ENCODE results near the gene PLCB1. TPM values are rescaled to one million over a fixed set of nuclear protein-coding genes. Genes with fewer than 3 reads are reported as not detected.

The PLCB1 gene
- total RNA-seq, 2 donors from 2014 or later, result 7.3 to 45.5 TPM

DNA sequence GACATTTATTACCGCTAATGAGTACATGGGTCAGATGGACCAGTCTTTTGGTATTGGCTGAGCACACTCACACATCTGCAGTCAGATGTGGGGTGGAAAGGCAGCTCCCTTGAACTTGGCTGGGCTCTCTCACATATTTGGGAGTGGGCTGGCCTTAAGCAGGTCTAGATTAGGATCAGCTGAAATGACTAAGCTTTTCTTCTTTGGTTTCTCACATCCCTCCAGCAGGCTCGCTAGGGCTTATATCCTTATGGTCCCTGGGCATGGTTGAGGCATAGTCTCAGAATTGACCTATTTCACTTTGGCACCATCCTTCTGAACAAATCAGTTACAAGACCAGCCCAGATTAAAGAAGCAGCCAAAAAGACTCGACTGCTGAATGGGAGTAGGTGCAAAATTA, 14.4 kb upstream of the PLCB1 start:
- TF ChIP-seq, protein P1, sequence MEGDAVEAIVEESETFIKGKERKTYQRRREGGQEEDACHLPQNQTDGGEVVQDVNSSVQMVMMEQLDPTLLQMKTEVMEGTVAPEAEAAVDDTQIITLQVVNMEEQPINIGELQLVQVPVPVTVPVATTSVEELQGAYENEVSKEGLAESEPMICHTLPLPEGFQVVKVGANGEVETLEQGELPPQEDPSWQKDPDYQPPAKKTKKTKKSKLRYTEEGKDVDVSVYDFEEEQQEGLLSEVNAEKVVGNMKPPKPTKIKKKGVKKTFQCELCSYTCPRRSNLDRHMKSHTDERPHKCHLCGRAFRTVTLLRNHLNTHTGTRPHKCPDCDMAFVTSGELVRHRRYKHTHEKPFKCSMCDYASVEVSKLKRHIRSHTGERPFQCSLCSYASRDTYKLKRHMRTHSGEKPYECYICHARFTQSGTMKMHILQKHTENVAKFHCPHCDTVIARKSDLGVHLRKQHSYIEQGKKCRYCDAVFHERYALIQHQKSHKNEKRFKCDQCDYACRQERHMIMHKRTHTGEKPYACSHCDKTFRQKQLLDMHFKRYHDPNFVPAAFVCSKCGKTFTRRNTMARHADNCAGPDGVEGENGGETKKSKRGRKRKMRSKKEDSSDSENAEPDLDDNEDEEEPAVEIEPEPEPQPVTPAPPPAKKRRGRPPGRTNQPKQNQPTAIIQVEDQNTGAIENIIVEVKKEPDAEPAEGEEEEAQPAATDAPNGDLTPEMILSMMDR (IDR thresholded peaks at IDR 0.05), result no peak
- no peaks in the 10 kb centered on the region for H3K27me3 ChIP-seq
- H3K27ac ChIP-seq, result no peak overlapping the region

DNA sequence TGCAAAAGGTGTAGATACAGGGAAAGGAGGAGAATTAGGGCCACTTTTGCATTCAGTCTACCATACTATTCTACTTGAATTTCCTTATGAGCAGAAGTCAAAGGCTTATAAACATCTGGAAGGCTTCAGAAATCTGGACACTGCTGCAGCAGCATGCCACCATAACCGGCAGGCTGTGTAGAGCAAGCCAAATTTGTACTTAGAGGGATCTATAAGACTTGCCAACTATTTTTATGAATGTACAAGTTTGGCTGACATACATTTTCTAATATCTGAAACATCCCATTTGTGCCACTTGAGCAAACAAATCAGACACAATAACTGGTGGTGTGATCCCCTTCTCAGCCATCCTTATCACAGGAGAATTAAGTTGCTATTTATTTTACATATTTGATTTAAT, 14.0 kb upstream of the PLCB1 start:
- TF ChIP-seq, protein P1 (IDR thresholded peaks at IDR 0.05), result no peak
- DNase-seq (ENCODE audit: low spot score), result no peak
- Histone ChIP-seq H3K9me3 (no peaks in the 10 kb centered on the region), H3K36me3 (no peaks in the 10 kb centered on the region), H3K4me3 (no peak overlapping the region), H3K27me3 (no peaks in the 10 kb centered on the region), H3K27ac (no peak overlapping the region), H3K4me1 (no peaks in the 10 kb centered on the region)

More for the DNA sequence above, 14.4 kb upstream of the PLCB1 start:
- Histone ChIP-seq H3K36me3 (no peaks in the 10 kb centered on the region), H3K4me1 (no peaks in the 10 kb centered on the region), H3K4me3 (no peak overlapping the region), H3K9me3 (no peaks in the 10 kb centered on the region)
- DNase-seq (ENCODE audit: low spot score), result no peak

DNA sequence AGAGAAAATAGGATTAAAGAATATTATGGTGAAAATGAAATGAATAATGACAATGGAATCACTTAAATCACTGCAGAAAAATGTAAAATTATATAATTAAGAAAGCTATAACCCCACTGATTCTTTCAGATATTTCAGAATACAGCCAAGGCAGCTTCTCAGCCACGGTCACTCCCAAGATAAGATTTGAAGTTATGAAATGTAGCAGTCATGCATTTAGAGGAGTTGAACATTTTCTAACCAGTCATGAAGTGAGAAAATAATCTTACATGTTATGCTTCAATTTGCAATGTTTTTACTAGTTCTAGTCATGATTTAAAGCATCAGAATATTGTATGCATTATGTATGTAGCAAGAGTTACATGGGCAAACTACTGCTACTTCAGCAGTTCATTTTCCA, 13.3 kb upstream of the PLCB1 start:
- TF ChIP-seq, protein P1 (IDR thresholded peaks at IDR 0.05), result no peak
- Histone ChIP-seq H3K4me1 (no peaks in the 10 kb centered on the region), H3K36me3 (no peaks in the 10 kb centered on the region), H3K27ac (no peak overlapping the region), H3K27me3 (no peaks in the 10 kb centered on the region), H3K9me3 (no peaks in the 10 kb centered on the region), H3K4me3 (no peak overlapping the region)
- no peak for DNase-seq (ENCODE audit: low spot score)

DNA sequence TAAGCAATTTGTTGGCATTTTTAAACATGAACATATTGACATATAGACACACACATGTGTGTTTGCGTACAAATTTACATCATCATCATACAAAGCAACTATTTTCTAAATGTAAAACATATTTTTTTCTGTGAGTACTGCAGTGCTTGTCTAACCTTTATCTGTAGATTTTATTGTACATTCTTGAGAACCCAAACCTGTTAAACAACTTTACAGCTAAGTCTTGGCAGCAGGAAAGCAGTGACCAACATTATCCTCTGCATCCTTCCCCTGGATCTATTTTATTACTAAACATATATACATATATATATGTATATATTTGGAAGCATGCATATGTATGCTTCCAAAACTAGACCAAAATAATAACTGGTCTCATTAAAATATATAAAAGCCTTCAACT, 10.4 kb upstream of the PLCB1 start:
- Histone ChIP-seq H3K4me3 (no peak overlapping the region), H3K27me3 (no peaks in the 10 kb centered on the region), H3K36me3 (no peaks in the 10 kb centered on the region), H3K9me3 (no peaks in the 10 kb centered on the region), H3K4me1 (no peaks in the 10 kb centered on the region), H3K27ac (no peak overlapping the region)
- TF ChIP-seq, protein P1 (IDR thresholded peaks at IDR 0.05), result no peak
- DNase-seq (ENCODE audit: low spot score), result no peak

DNA sequence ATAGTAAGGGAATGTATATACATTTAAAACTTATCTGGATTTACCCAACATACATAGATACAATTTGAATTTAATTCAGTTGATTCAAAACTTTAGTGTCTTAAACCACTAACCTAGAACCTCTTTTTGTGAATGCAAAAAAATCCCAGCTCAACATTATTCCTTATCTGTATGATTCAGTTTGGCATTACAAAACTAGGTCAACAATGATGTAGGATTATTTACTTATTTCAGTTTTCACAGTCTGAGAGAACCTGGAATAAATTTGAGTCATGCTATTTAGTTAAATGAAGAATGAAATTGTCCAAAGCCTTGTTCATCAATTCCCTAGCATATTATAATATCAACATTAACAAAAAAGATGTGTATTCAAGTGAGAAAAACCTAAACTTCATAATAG, 7.4 kb upstream of the PLCB1 start:
- H3K36me3 ChIP-seq, result no peaks in the 10 kb centered on the region

DNA sequence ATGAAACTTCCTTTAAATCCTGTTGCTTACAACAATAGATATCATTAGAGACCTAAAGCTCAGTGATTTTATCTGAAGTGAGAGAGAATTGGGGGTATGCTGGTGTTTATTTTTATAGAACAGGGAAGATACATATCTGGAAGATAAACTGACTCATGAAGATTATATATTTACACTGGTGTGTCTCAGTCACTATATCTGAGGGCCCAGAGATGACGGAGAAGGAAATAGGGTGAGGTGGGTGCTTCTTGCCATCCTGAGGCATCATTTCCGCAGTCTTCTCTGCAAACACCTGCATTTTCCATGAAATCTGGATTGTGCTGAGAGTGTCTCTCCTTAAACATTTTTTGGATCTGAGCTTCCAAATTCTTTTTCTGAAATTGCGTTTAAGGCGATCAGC, 5.9 kb upstream of the PLCB1 start:
- H3K4me1 ChIP-seq, result no peaks in the 10 kb centered on the region
- no peak overlapping the region for H3K27ac ChIP-seq

More for the DNA sequence above, 7.4 kb upstream of the PLCB1 start:
- Histone ChIP-seq H3K4me1 (no peaks in the 10 kb centered on the region), H3K27ac (no peak overlapping the region), H3K27me3 (no peaks in the 10 kb centered on the region), H3K4me3 (no peak overlapping the region), H3K9me3 (no peaks in the 10 kb centered on the region)
- TF ChIP-seq, protein P1 (IDR thresholded peaks at IDR 0.05), result no peak
- DNase-seq (ENCODE audit: low spot score), result no peak

More for the DNA sequence above, 5.9 kb upstream of the PLCB1 start:
- no peak for DNase-seq (ENCODE audit: low spot score)
- H3K27me3 ChIP-seq, result no peaks in the 10 kb centered on the region
- no peak overlapping the region for H3K4me3 ChIP-seq
- H3K36me3 ChIP-seq, result no peaks in the 10 kb centered on the region
- H3K9me3 ChIP-seq, result no peaks in the 10 kb centered on the region
- TF ChIP-seq, protein P1 (IDR thresholded peaks at IDR 0.05), result no peak

Measured in right atrium auricular region (tissue), 2 donors.